ENCODE results near the gene SPDYE3.
"Not testable (repeated sequence)": the region's sequence is repeated elsewhere in the genome, so short reads cannot be mapped to it uniquely, and the experiment has no call there.

DNA sequence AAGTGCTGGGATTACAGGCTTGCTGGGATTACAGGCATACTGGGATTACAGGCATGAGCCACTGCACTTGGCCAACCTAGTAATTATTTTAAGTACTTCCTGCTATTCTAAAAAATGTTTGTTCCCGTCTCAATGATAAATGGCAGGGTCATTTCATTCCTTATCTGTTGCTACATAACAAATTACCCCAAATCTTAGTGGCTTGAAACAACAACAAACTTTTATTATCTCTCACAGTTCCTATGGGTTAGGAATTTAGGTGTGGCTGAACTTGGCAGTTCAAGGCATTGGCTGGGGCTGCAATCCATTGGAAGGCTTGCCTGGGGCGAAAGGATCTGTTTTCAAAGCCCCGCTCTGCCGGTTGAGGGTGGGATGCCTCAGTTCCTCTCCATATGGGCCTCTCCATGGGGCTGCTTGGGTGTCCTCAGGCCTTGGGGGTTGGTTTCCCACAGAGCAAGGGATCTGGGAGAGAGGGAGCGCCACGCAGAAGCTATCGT, 42.8 kb upstream of the SPDYE3 start:
- TF ChIP-seq, protein P1, sequence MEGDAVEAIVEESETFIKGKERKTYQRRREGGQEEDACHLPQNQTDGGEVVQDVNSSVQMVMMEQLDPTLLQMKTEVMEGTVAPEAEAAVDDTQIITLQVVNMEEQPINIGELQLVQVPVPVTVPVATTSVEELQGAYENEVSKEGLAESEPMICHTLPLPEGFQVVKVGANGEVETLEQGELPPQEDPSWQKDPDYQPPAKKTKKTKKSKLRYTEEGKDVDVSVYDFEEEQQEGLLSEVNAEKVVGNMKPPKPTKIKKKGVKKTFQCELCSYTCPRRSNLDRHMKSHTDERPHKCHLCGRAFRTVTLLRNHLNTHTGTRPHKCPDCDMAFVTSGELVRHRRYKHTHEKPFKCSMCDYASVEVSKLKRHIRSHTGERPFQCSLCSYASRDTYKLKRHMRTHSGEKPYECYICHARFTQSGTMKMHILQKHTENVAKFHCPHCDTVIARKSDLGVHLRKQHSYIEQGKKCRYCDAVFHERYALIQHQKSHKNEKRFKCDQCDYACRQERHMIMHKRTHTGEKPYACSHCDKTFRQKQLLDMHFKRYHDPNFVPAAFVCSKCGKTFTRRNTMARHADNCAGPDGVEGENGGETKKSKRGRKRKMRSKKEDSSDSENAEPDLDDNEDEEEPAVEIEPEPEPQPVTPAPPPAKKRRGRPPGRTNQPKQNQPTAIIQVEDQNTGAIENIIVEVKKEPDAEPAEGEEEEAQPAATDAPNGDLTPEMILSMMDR (IDR thresholded peaks at IDR 0.05): not testable (repeated sequence)
- TF ChIP-seq POLR2A (IDR thresholded peaks at IDR 0.05): not testable (repeated sequence)

All from prostate gland (tissue), 2 donors.